ENCODE data around the gene GALNT10.

GALNT10 gene

DNA sequence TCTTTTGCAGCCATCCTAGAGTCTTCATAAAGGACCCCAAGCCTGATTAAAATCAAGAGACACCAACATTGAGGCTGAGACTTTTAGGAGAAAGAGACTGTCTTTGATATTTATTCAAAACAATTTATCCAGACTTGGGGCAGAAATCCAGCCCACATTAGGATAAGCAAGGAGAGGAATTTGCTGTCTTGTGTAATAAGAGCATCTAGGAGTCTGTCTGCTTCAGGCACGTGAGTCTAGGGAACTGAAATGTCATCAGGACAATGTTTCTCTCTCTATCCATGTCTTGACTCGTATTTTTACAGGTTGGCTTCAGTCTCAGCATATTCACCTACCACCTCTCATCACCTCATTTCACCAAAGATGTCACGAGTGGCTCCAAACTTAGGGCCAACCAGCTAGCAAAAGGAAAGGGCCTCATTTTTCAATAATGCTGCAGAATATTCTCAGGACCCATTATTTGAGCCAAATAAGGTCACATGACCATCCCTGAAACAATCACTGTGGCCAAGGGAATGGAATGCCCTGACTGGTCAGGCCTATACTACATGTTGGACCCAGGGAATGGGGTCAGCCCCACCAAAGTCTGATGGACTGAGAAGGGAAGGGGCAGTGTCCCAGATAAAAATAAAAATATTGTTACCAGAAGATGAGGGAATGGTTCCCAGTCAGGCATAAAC is 184.9 kb downstream of the GALNT10 start:
- no peak for DNase-seq (ENCODE audit: low read depth, low spot score)

DNA sequence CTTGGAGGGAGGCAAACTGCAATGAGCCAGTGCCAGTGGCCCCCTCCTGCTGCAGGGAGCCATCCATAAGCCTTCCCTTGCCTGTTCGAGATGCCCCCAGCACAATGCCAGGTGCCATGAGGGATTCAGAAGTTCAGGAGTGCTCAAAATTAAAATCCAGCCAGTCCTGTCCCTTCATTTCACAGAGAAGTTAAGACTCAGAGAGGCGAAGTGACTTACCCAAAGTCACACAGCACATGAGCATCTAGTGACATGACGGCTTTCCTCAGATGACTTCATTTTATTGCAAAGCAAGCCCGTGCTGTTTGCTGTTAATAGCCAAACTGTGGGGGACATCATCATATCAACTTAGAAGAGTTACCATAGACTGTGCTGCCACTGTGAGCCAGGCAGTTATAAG is 185.9 kb downstream of the GALNT10 start:
- no peak for DNase-seq (ENCODE audit: low read depth, low spot score)

DNA sequence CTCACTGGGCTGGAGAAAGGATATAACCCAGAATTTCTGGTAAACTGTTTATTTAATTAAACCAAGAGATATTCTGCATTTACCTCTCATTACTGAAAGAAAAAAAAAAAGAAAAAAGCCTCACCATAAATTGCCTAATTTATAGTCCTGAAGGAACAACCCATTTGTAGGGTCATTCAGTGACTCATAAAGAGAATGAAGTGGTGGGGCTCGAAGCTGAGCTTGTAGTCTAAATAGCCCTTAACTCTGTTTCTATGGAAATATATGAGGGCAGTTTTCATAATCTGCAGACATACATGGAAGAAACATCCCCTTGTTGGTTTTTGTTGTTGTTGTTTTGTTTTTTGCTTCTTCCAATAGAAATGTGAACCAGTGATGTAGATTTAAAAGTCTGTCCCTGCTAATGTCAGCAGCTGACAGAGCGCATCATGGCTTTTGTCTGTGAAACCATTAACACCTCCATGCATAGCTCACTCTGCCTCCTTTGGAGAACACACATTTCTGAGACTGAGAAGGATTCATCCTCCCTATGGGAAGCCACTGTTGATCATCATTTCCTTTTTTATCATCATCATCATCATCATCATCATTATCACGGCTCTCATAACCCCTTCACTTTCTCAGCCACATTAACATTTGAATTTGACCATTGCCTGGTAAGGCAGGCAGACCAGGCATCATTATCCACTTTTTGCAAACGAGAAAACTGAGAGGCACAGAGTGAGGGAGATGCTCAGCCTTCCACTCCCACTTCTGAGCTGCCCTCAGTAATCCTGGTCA is 187.4 kb downstream of the GALNT10 start:
- DNase-seq (ENCODE audit: low read depth, low spot score): no peak

DNA sequence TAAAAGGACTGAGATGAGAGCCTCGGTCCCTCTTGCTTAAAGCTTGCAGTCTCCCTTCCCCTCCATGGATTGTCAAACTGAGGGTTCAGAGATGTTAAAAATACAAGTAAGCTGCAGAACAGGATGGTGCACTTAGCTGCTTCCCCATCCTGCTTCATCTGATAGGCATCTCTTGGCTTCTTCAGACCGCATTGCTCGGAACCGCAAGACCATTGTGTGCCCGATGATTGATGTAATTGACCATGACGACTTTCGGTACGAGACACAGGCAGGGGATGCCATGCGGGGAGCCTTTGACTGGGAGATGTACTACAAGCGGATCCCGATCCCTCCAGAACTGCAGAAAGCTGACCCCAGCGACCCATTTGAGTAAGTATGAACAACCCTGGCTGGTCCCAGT is 189.7 kb downstream of the GALNT10 start:
- DNase-seq (ENCODE audit: low read depth, low spot score): no peak

DNA sequence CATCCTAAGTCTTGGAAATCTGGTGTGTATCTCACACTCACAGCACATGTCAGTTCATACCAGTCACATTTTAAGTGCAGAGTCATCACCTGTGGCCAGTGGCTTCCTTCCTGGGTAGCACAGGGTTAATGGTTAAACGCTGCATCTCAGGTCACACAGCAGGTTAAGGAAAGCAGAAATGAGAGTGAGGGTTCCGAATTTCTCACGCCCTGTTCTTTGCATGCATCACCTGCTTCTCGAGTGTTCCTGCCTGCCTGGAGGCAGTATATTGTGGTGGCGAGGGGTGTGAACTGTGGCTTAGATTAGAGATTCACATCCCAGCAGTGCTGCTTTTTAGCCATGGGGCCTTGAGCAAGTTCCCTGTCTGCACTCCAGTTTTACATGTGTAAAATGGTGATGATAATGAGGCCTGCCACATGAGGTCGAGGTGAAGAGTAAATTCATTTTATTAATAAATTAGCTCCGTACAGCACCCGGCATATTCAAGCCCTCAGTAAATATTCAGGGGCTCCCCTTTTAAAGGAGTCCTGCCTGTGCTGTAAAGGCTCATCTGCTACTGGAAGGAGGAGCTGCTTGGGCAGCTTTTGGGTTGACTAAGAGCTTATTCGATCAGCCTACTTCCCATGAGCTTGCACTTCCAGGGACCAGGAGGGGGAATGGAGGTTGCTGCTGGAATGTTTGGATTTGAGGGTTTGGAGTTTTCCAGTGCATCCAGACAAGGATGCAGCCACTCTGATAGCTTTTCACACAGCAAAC is 194.1 kb downstream of the GALNT10 start:
- DNase-seq (ENCODE audit: low read depth, low spot score): no peak

DNA sequence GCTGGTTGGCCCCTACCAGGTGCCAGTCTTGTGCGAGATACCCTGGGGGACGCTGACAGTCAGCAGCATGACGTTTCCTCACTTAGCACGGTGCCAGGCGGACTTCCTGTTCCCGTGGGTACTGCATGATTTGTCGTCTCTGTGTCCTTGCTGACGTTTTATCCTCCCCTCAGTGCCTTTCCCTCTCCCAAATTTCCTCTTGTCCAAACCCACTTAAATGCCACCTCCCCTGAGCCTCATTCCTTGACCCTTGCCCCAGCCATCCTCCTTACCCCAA is 194.6 kb downstream of the GALNT10 start:
- DNase-seq (ENCODE audit: low read depth, low spot score): no peak

DNA sequence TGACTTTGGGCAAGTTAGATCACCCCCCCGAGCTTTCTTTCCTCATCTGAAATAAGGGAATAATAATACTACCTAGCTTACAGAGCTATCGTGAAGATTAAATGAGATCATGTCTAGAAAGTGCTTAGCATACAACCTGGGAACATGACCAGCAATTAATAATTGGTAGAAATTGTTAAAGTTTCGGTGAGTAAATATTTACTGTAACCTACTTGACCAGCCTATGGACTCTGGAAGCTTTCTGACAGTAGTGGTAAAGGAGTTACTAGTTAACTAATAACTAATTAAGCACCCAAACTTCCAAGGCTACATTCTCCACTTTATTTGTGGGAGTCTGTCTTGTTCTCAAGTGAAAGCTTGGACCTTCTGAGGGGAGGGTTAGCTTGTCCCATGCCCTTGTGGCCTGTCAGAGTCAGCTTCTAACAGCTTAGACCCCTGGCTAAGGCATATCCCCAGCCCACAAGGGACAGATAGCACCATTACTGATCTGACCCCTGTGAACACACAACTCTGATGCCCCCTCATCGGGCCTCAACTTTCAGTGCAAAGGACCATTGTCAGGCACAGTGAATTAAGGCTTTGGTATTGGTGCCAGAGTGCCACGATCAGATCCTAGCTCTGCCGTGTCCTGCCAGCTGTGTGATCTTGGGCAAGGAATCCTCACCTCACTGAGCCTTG is 196.6 kb downstream of the GALNT10 start:
- no peak for DNase-seq (ENCODE audit: low read depth, low spot score)

DNA sequence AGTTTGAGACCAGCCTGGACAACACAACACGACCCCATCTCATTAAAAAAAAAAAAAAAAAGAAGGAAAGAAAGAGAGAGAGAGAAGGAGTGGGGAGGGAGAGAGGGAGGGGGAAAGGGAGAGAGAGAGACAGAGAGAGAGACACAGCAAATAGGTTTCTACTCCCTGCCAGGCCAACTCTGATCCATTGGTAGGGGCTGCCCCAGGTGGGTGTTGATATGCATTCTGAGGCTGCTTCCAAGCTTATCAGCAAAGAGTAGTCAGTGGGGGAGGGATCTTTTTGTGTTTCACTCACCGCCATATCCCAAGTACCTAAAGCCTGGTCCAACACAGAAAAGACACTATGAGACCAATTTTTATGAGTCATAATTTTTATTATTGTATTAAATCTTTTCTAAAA is 198.3 kb downstream of the GALNT10 start:
- no peak for DNase-seq (ENCODE audit: low read depth, low spot score)

DNA sequence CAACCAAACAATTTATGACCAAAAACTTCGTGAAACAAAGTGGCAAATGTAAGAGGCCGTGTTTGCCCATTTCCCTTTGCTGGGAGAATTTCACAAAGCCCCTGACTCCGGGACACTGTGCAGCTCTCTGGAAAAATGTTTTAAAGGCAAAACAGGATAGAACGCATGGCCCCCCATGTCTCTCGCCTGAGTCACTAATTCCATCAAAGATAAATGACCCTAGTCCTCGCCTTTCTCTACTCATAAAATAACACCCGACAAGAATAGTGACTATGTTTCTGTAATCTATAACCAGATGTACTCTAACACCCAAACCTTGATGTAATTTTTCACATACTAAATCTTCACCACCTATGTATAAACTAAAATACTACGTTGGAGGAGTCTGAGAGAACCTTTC is 199.6 kb downstream of the GALNT10 start:
- no peak for DNase-seq (ENCODE audit: low read depth, low spot score)

DNA sequence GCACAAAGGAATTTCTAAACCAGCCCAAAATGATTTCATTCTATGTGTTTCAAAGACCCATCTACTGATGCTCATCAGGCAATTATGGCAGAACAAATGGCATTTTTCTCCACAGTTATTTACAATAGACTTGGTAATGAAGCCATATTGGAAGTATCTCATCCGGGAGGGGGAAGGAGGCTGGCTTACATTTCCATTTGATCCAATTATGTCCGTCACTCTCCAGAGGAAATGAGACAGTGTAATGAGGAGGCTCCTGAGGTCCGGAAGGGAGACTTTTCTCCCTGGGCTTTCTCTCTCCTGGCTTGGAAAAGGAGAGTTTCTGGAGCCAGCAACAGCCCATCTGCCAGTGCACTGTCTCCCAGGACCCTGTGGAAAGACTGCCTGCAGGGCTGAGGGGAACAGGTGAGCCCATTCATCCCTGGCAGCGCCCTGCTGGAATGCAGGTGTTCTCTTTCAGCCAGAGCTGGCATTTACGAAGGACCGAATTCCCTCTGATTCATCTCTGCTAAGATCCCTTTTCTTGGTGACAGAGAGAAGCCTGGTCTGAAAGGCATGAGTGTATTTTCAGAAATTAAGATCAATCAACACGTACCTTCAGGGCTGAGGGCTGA is 200.3 kb downstream of the GALNT10 start:
- no peak for DNase-seq (ENCODE audit: low read depth, low spot score)

DNA sequence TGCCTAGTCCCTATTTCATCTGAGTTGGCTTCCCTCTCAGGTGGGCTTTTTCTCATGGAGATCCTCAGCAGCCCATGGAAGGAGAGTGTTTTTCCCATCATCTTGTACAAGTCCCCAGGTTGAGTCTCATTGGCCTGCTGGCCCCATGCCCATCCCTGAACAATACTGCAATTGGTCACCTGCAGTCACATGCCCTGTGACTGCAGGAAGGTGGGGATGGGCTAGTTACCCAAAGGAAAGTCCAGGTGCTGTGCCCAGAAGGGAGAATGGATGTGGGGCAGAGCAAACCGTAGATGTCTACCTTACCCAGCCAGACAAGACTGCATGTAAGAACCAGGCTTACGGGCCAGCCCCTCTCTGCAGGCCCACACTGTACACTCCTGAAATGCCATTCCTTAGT is 201.3 kb downstream of the GALNT10 start:
- no peak for DNase-seq (ENCODE audit: low read depth, low spot score)

DNA sequence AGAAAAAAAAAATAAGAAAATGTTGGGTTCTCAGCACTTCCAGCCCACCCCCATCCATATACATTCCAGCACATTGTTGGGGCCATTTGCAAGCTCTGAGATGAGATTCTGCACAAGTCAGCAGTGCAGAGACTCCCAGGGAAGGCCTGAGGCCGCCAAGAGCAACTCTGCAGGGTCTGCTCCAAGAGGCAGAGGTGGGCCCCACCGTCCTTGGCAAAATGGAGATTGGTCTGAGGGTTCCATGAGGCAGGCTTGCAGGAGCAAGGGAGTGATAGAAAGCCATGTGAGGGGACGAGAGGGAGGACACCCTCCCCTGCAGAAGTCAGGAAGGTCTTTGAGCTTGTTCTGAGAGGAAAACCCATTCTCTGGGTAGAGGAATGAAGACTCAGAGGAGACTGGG is 203.3 kb downstream of the GALNT10 start:
- DNase-seq (ENCODE audit: low read depth, low spot score): no peak

DNA sequence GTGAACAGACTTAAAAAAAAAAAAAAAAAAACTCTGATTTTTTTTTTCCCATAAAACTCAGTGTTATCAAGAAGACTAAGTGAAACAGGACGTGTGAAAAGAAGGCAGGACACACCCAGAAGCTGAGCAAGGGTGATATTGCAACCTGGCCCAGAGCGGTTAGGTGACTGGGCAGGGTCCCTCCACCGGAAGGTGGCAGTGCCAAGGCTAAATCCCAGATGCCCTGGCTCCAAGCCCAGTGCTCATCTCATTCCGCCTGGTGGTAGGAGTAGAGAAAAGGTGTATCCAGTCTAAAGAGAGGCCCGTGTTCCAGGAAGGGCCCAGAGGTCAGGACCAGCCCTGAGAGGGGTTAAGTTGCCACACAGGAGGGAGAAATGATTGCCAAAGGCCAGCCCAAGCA is 203.8 kb downstream of the GALNT10 start:
- DNase-seq (ENCODE audit: low read depth, low spot score): no peak

DNA sequence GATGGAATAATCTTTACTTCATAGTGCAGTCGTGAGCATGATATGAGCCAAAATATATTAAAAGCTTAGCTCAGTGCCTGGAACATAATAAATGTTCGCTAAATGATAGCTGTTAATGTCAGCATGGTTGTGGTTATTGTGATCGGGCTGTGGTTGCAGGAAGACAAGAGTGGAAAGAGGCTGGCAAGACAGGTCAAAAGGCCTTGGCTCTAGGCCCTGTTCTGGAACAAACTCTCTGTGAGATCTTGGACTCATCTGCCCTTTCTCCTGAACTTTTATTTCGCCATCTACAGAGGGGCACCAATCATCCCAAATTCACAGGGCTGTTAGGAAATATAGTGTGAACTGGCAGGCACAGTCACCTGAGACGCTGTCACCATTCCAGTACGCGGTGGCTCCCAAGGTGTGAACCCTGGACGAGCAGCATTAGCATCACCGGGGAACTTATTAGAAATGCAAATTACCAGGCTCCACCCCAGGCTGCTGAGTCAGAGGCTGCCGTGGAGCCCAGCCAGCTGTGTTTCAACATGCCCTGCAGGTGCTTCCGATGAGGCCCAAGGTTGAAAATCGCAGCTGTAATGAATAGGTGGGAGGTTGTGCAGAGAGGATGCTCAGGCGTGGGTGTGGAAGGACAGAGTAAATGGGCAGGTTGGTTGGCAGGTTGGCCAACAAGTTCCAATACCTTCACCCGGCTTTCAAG is 205.0 kb downstream of the GALNT10 start:
- DNase-seq (ENCODE audit: low read depth, low spot score): no peak

DNA sequence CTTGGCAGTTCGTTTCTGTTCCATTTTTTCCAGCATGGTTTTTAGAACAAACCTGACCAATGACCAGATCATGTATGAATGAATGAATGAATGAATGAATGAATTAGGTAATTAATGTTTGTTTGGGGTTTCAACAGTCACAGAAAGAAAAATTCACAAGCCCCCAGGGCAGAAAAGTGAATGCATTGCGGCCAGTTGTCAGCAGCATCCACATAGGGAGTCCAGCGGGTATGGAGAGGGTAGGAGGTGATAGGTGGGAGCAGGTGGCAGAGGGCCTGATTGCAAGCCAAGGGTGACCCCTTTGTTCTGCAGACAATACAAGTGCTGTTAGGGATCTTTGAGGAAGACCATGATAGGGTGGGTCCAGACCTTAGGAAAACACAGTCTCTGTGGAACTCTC is 205.6 kb downstream of the GALNT10 start:
- DNase-seq (ENCODE audit: low read depth, low spot score): no peak

DNA sequence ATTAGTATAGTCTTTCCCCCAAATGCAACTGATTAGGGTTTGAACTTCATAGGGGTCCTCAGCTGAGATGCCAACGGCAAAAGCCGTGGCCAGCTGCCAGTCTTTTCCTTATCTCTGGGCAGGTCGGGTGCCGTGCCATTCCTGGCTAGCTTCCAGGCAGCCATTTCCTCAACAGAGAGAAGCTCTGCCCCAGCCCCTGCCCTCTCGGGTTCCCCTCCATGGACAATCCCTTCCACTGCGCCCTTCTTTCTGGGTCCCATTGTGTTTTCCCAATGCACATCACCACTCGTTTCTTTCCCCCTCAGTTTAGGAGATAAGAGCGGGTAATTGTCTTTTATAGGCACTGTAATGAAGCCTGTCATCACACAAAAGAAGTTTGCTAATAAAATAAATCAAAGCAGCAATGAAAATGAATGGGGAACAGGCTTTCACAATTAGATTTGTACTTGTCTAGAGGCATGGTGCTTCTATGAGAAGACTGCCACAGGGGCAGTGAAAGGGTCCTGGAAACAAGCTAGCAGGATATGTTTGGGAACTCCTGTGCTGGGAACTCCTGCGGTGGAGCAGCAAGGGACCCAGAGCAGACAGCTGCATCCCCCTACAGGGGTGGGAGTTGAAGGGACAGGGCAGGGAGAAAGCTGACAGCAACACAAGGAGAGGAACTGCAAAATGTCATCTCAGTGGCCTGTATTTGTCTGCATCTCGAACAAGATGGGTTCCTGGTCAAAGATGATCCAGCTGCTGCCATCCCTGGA is 207.3 kb downstream of the GALNT10 start:
- no peak for DNase-seq (ENCODE audit: low read depth, low spot score)

DNA sequence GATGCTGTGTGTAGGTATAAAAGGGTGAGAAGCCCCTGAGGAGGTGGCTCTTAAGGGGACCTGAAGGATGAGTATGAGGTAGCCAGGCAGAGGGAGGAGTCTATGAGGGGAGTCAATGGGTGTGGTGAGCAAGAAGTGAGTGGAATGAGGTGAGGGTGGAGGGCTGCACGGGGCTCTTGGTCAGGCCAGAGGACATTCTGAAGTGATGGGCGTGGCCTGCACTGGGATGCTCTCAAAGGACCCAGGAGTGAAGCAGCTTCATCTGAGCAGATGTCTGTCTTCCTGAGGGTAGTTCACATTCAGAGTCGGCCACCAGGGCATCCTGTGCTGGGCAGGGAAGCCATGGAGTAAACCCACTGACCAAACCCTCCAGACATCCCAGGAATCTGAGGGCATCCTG is 210.1 kb downstream of the GALNT10 start:
- no peak for DNase-seq (ENCODE audit: low read depth, low spot score)

DNA sequence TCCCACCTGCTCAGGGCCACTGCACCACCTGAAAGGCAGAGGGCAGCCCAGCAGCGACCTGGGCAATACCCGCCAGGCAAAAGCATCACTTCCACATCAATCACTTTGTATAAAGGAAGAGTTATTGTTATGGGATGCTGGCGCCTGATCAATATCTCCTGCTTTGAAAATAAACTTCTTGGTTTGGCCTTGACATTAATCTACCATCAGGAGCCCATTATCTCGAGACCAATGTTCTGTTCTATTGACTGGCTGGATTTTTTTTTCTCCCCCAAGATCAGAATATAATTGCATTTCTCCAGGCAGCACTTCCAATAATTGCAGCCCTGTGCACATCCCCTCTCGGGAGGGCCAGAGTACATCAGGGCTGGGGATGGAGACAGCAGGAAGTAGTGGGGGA is 210.8 kb downstream of the GALNT10 start:
- no peak for DNase-seq (ENCODE audit: low read depth, low spot score)

DNA sequence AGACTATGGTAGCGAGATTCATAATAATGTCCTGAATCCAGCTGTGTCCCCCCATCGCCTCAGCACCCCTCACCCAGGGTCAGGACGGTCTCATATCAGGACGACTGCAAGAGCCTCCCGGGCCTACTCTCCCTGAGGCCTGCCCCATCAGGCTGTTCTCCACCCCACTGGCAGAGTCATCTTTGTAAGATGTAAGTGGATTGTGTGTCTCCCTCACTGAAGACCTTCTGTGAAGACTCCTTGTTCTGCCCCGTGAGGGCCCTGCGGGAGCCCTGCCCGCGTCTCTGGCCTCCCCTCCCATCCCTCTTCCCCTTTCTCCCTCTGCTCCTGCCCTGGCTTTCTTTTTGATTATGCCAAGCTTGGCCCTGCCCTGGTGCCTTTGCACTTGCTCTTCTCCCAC is 211.4 kb downstream of the GALNT10 start:
- DNase-seq (ENCODE audit: low read depth, low spot score): no peak

DNA sequence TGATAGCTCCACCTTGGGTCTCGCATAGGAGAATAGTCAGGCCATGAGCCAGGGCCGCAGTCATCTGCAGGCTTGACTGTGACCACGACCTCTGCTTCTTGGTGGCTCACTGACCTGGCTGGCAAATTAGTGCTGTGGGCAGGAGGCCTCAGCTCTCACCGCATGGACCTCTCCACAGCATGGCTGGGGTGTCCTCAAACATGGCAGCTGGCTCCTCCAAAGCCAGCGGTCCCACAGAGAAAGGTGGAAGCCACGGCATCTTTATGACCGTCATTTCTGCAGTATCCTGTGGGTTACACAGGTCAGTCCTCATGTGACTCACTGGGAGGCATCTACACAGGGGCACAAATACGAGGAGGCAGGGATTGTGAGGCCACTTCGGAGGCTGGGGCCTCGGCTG is 212.1 kb downstream of the GALNT10 start:
- no peak for DNase-seq (ENCODE audit: low read depth, low spot score)

DNA sequence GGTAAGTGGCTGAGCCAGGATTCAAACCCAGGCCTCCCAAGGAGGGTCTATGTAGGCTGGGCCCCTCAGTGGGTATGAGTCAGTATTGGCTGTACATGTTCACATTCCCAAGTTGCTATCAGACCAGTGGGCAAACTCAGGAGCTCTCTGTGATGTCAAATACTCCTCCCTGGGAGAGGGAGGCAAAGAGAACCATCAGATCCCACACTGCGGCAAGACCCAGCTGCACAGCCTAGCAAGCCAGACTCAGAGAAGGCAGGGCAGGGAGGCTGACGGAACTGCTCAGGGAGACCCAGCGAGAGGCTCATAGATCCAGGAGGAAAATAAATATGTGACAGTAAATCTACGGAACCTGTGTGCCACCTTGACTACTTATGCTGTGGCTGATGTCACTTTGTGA is 212.7 kb downstream of the GALNT10 start:
- DNase-seq (ENCODE audit: low read depth, low spot score): no peak

Data from brain pericyte (primary cell).